Neural progenitor cell (in vitro differentiated cells): ENCODE data around the gene OR6B2.

Experiments used
- EZH2 ChIP-seq: fragments of 200-600 bp; sonication (generic); IDR thresholded peaks from 2 replicates; pipeline ENCODE4 v1.6.1; 2017; ENCODE audit warnings: antibody characterized with exemption, mild to moderate bottlenecking, moderate library complexity
- EZH2phosphoT487 ChIP-seq: fragments of 200-600 bp; sonication (generic); IDR thresholded peaks from 2 replicates; pipeline ENCODE4 v1.6.1; 2017; ENCODE audit warnings: antibody characterized with exemption
- TF ChIP-seq, protein P1 (sequence below): fragments of 200-600 bp; sonication (generic); IDR thresholded peaks from 2 replicates; pipeline ENCODE4 v1.5.1; 2017; ENCODE audit warnings: antibody characterized with exemption, mild to moderate bottlenecking

GRCh38 chr2:240024766-240025165, 5.5 kb downstream of the OR6B2 start:
- TF ChIP-seq, protein P1, sequence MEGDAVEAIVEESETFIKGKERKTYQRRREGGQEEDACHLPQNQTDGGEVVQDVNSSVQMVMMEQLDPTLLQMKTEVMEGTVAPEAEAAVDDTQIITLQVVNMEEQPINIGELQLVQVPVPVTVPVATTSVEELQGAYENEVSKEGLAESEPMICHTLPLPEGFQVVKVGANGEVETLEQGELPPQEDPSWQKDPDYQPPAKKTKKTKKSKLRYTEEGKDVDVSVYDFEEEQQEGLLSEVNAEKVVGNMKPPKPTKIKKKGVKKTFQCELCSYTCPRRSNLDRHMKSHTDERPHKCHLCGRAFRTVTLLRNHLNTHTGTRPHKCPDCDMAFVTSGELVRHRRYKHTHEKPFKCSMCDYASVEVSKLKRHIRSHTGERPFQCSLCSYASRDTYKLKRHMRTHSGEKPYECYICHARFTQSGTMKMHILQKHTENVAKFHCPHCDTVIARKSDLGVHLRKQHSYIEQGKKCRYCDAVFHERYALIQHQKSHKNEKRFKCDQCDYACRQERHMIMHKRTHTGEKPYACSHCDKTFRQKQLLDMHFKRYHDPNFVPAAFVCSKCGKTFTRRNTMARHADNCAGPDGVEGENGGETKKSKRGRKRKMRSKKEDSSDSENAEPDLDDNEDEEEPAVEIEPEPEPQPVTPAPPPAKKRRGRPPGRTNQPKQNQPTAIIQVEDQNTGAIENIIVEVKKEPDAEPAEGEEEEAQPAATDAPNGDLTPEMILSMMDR, result no peak
- TF ChIP-seq EZH2phosphoT487 (no peak), EZH2 (no peak)
